T-helper 9 cell (primary cell): ENCODE results near the gene IDE.
"Not testable (repeated sequence)": the region's sequence is repeated elsewhere in the genome, so short reads cannot be mapped to it uniquely, and the experiment has no call there.

Source experiments
- DNase-seq: peaks from one replicate; pipeline ENCODE4 v3.0.0-alpha.2; 2020

Gene IDE

DNA sequence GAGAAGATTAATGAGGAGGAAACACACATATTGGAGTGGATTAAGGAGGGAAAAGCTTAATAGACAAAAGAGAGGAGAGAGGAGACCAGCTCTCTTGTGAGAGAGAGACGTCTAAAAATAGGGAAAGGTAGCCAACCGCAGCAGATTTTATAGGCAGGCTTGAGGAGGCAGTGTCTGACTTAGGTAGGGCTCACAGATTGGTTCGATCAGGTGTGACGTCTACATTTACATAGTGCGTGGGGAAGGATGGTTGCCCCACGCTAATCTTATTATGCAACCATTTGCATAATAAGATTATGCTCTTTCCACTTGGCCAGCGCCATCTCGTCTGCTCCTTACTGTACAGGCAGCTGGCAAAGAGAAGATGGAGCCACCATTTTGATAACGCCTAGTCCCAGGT is 160.9 kb downstream of the IDE start:
- no peak for DNase-seq

DNA sequence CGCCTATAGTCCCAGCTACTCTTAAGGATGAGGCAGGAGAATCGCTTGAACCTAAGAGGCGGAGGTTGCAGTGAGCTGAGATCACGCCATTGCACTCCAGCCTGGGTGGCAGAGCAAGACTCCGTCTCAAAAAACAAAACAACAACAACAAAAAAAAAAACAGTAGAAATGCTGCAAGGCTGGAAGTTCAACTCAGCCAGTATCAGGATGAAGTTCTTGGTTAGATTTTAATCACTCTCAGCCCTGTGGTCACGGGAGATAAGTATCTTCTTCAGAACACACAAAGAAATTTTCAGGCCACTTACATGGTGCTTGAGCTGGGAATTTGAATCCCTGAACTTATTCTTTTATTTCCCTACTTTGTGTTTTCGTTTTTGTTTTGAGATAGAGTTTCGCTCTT is 162.5 kb downstream of the IDE start:
- DNase-seq: no peak

DNA sequence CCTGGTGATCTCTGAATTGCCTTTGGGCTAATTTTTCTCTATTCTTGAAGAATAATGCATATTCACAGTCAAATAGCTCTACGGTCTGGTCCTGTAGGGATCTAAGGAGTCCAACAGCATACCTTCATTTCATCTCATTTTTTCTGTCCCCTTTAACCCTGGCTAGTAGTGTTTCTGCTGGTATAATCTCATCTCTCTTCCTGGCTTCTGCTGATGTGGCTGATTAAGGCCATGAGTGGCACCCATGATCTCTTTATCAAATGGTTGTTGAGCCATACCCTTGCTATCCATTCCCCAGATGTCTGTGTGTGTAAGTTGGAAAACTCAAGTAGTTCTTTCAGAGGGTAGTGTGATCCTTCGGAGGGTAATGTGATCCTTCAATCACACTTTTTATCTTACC is 163.4 kb downstream of the IDE start:
- DNase-seq: no peak

DNA sequence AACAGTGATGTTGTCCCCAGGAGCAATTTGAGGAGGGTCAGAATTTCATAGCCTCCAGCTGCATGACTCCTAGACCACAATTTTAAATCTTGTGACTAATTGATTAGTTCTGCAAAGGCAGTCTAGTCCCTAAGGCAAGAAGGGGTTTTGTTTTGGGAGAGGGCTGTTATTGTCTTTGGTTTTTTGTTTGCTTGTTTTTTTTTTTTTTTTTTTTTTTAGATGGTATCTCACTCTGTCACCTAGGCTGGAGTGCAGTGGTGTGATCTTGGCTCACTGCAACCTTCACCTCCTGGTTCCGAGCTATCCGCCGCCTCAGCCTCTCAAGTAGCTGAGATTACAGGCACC is 165.9 kb downstream of the IDE start:
- DNase-seq: no peak

DNA sequence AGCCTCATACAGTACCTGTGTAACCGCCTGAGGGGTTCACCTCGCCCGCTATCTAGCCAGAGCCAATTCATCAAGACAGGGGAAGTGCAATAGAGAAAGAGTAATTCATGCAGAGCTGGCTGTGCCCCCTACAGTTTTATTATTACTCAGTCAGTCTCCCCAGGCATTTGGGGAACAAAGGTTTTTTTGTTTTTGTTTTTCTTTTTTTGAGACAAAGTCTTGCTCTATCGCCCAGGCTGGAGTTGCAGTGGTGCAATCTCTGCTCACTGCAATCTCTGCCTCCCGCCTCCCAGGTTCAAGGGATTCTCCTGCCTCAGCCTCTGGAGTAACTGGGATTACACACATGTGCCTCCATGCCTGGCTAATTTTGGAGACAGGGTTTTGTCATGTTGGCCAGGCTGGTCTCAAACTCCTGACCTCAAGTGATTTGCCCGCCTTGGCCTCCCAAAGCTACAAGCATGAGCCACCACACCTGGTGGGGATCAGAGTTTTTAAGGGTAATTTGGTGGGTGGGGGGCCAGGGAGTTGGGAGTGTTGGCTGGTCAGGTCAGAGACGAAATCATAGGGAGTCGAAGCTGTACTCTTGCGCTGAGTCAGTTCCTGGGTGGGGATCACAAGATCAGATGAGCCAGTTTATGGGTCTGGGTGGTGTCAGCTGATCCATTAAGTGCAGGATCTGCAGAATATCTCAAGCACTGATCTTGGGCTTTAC is 166.4 kb downstream of the IDE start:
- no peak for DNase-seq

DNA sequence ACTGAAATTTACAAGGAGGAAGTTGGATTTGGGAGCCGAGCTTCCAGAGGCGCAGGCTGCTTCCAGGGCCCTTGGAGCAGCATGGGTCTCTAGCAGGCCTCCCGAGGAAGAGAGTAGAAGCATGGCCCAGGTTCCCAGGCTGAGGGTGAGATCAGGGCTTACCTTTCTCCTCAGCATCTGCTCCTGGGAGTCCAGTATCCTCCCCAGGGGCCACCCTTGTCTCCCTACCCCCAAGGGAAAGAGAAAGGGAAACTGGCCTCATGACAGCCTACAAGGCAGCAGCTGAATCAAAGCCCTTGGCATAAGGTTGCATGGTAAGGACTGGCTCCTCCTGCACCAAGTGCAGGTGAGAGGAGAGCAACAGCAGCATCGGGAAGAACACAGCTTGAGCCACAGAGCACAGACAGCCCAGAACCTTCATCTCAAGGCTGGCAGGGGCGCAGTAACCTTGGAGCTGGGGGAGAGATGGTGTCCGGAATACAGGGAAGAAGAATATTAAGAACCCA is 168.4 kb downstream of the IDE start:
- no peak for DNase-seq

DNA sequence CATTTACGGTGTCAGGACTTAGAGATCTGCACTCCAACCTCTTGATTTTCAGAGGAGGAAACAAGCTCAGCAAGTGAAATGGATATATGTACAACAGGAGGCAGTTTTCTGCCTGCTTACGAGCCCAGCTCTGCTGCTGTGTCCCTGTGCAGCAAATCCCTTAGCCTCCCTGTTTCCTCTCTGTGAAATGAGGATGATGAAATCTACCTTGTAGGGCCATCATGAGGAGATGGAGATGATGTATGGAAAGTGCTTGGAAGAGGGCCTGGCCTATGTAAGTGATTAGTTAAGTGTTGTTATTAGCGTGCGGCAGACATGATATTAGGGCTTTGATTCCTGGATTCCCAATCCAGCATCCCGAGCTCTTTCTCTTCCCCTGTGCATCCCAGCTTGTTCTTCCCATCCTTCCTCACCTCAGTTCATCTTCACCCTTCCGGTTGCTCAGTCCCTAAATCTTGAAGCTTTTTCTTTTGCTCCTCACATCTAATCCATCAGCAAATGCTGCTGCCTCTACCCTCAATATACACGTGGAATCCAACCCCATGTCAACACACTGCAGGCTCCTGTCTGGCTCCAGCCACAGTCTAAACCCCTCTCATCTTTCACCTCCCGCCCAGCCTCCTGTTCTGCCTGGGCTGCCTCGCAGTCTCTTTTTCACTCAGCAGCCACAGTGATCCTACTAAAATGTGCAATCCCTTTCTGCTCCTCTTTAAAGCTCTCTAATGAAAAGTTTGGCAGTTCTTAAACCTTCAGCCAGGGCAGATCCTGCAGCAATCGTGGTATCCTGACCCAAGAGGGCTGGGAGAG is 169.1 kb downstream of the IDE start:
- DNase-seq: no peak

DNA sequence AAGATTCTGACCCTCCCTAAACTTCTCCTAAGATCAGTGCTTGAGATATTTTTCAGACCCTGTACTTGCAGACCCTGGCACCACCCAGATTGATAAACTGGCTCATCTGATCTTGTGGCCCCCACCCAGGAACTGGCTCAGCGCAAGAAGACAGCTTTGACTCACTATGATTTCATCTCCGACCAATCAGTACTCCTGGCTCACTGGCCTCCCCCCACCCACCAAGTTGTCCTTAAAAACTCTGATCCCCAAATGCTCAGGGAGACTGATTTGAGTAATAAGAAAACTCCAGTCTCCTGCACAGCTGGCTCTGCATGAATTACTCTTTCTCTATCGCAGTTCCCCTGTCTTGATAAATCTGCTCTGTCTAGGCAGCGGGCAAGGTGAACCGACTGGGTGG is 171.7 kb downstream of the IDE start:
- not testable (repeated sequence) for DNase-seq
